ENCODE measurements around the gene COL11A2.

DNA sequence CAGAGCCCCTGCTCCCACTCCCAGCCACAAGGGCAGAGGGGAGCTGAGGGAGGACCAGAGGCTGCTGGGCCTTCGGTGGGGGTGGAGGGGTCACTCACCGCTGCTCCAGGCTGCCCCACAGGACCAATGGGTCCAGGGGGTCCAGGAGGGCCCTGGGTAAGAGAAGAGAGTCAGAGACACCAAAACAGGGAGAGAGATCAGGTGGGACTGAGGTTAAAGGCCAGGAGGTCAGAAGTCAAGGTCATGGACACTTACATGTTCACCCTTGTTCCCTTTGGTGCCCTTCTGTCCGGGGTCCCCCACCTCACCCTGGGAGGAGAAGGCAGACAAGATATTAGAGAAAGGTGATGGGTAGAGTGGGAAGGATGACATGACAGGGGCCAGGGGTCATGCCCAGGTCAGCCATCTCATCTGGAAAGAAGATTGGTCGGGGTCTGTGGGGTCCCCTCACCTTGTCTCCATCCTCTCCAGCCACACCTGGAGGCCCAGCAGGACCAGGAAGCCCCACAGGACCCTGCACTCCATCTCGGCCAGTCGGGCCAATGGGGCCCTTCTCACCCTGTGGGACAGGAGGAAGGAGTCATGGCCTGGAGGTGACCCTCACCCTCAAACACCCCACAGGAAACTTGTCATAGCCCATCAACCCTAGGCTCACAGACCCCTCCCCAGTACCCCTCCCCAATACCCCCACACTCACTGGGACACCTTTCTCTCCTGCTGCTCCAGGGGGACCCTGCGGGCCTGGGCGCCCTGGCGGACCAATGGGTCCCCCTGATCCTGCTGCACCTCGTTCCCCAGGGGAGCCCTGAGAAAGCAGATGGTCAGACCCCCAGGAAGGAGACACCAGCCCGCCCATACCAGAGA is 21.0 kb downstream of the COL11A2 start:
- no peak for TF ChIP-seq POU2F2 (IDR thresholded peaks at IDR 0.05; ENCODE audit: low read depth, low read length)
- no peak for TF ChIP-seq POLR2AphosphoS5 (IDR thresholded peaks at IDR 0.05; ENCODE audit: low read depth, low read length)
- no peak for TF ChIP-seq TAF1 (IDR thresholded peaks at IDR 0.05; ENCODE audit: low read depth, low read length)
